NCI-H128 (cell line): Measurements from ENCODE around the gene PPEF2.

Experiments
- DNase-seq: peaks from one replicate; lab custom pipeline; 2025; ENCODE audit not compliant: unreplicated experiment; lab: John Stamatoyannopoulos, UW

PPEF2 gene

GRCh38 chr4:75834772-75835154 is 67.5 kb downstream of the PPEF2 start:
- DNase-seq, result no peak

GRCh38 chr4:75834095-75834771 is 68.0 kb downstream of the PPEF2 start:
- DNase-seq, result no peak

GRCh38 chr4:75831856-75832405 is 70.3 kb downstream of the PPEF2 start:
- peak; percentile 33 for DNase-seq

GRCh38 chr4:75830906-75831305 is 71.3 kb downstream of the PPEF2 start:
- DNase-seq, result no peak

GRCh38 chr4:75823812-75824211 is 78.4 kb downstream of the PPEF2 start:
- DNase-seq, result no peak

GRCh38 chr4:75822416-75822815 is 79.8 kb downstream of the PPEF2 start:
- DNase-seq, result no peak

- no peak for DNase-seq
Measured at GRCh38 chr4:75821966-75822365, 80.3 kb downstream of the PPEF2 start.

GRCh38 chr4:75821216-75821615 is 81.0 kb downstream of the PPEF2 start:
- DNase-seq, result no peak

GRCh38 chr4:75820676-75821075 is 81.6 kb downstream of the PPEF2 start:
- no peak for DNase-seq

GRCh38 chr4:75820197-75820596 is 82.1 kb downstream of the PPEF2 start:
- DNase-seq, result no peak

GRCh38 chr4:75819121-75819520 is 83.1 kb downstream of the PPEF2 start:
- DNase-seq, result no peak

- DNase-seq, result no peak
Measured at GRCh38 chr4:75817901-75818300, 84.4 kb downstream of the PPEF2 start.
